C1 segment of cervical spinal cord (tissue), 14 donors: ENCODE data around the gene PLLP.
"Not testable (repeated sequence)": the region's sequence is repeated elsewhere in the genome, so short reads cannot be mapped to it uniquely, and the experiment has no call there.

Experiments used
- DNase-seq, 14 donors: peaks; one replicate each; lab custom pipeline; 2025; lab: John Stamatoyannopoulos, UW

The PLLP gene

GRCh38 chr16:57273826-57274225, 10.6 kb downstream of the PLLP start:
- no peak for DNase-seq

GRCh38 chr16:57273359-57273758, 11.1 kb downstream of the PLLP start:
- no peak for DNase-seq

- DNase-seq, result no peak
Observed at GRCh38 chr16:57271867-57272495, 12.5 kb downstream of the PLLP start.

- no peak for DNase-seq
Observed at GRCh38 chr16:57271063-57271345, 13.5 kb downstream of the PLLP start.

GRCh38 chr16:57270221-57271062, 14.0 kb downstream of the PLLP start:
- peak in 12 of 14 donors; percentile 22 to 89 (median 76) for DNase-seq

GRCh38 chr16:57268804-57269800, 15.4 kb downstream of the PLLP start:
- DNase-seq, result no peak

- not testable (repeated sequence) for DNase-seq
Observed at GRCh38 chr16:57267343-57267742, 17.1 kb downstream of the PLLP start.

- DNase-seq, result no peak
Observed at GRCh38 chr16:57266531-57267260, 17.8 kb downstream of the PLLP start.

- DNase-seq, result peak in 8 of 14 donors; percentile 21 to 60 (median 50)
Observed at GRCh38 chr16:57265850-57266530, 18.5 kb downstream of the PLLP start.

GRCh38 chr16:57264950-57265371, 19.5 kb downstream of the PLLP start:
- DNase-seq, result no peak

GRCh38 chr16:57264381-57264780, 20.1 kb downstream of the PLLP start:
- no peak for DNase-seq

- DNase-seq, result no peak
Observed at GRCh38 chr16:57263541-57264351, 20.7 kb downstream of the PLLP start.

- DNase-seq, result peak in 8 of 14 donors; percentile 35 to 70 (median 45)
Observed at GRCh38 chr16:57262841-57263540, 21.5 kb downstream of the PLLP start.

GRCh38 chr16:57261806-57262205, 22.7 kb downstream of the PLLP start:
- no peak for DNase-seq

GRCh38 chr16:57260294-57260929, 24.1 kb downstream of the PLLP start:
- DNase-seq, result peak in 8 of 14 donors; percentile 23 to 76 (median 58)

GRCh38 chr16:57258910-57259475, 25.5 kb downstream of the PLLP start:
- DNase-seq, result no peak

GRCh38 chr16:57258226-57258909, 26.1 kb downstream of the PLLP start:
- DNase-seq, result no peak
